NCI-H128 (cell line): ENCODE results near the gene SIRT1.
"Not testable (repeated sequence)": the region's sequence is repeated elsewhere in the genome, so short reads cannot be mapped to it uniquely, and the experiment has no call there.

Experiments used
- DNase-seq: peaks from one replicate; lab custom pipeline; 2025; ENCODE audit not compliant: unreplicated experiment; lab: John Stamatoyannopoulos, UW

SIRT1 gene

DNA sequence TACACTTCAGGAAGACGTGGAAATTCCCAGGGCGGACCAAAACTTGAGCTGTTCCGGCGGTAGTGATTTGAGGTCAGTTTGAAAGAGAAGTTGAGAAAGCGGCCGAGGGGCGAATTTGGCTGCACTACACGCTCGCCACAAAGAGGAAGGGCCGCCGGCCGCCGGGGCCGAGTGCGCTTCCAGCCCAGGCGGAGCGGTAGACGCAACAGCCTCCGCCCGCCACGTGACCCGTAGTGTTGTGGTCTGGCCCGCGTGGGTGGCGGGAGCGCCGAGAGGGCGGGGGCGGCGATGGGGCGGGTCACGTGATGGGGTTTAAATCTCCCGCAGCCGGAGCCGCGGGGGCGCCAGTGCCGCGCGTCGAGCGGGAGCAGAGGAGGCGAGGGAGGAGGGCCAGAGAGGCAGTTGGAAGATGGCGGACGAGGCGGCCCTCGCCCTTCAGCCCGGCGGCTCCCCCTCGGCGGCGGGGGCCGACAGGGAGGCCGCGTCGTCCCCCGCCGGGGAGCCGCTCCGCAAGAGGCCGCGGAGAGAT, at the start of gene SIRT1:
Gene SIRT1, plus strand, starts transcription at position 344 of the 529 bp plus-strand sequence. Its CDS starts 66 bp downstream, at position 410.
- peak; percentile 85 for DNase-seq

GRCh38 chr10:67835541-67836394, 48.7 kb upstream of the SIRT1 start:
- not testable (repeated sequence) for DNase-seq

DNA sequence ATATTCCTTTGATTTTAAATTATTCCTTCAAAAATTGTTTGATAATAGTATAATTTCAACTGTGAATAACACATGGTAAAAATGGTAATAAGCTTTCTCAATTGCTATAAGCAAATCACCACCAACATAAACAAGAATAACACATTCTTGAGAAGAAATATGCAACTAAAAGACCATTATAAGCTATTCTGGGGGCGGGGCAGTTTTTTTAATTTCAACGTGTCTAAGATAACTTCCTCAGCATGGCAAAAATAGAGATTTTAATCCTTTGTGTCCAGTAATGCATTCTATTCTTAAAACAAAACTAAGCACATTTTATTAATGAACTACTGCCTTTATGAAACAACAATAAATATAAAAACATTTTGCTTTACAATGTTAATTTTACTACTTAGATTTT, 48.0 kb upstream of the SIRT1 start:
- no peak for DNase-seq

- DNase-seq: no peak
These were observed 47.5 kb upstream of the SIRT1 start for GRCh38 chr10:67836972-67837371.

DNA sequence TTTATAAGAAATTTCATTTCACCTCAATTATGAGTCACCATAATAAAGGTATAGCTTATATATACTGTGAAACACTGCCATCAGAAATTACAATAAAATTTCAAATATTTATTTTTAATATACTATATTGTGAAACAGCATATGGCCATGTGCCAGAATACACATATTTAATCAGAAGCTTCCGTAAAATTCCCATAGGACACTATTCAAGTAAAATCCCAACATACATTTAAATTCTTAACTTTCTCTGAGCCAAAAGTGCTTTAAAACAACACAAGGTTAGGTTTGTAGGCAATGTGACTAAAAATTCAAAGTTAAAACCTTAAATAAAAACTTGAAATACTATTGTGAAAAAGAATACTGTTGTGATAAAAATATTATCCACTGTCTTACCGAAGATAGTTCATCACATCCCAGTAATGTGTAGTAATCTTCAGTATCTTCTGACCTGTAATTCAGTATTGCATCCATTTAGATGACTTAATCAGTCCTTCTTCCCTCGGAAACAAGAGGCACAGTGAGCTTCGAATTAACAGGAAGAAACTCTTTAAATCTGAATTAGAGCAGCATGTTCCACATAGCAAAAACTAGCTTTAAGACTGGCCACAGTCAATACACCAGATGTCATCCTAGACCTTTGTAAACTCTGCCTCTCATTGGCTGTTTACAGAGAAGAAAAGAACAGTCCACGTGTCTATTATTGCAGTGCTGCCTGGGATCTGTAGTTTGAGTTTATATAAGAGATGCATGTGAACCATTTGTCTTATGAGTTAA, 46.7 kb upstream of the SIRT1 start, which contains the start of gene DNAJC12:
Gene DNAJC12, minus strand, starts transcription at position 648 of the 774 bp plus-strand sequence. Its CDS starts 177 bp downstream, at position 471.
- no peak for DNase-seq

DNA sequence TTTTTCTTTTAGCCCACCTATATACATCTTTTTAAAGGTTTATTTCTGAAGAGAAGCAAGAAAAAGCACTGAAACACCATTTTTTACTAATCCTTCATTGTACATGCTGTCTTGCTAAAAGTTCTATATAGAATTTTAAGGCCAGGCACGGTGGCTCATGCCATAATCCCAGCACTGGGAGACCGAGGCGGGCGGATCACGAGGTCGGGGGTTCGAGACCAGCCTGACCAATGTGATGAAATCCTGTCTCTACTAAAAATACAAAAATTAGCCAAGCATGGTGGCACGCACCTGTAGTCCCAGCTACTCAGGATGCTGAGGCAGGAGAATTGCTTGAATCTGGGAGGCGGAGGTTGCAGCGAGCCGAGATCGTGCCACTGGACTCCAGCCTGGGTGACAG, 44.9 kb upstream of the SIRT1 start:
- DNase-seq: not testable (repeated sequence)

DNA sequence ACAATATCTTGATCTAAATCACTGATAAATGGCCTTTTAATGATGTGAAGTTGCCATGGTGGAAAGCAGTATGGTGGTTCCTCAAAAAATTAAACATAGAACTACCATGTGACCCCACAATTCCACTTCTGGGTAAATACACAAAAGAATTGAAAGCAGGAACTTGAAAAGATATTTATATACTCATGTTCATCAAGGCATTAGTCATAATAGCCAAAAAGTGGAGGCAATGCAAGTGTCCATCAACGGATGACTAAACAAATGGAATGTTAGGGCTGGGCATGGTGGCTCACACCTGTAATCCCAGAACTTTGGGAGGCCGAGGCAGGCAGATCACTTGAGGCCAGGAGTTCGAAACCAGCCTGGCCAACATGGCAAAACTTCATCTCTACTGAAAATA, 44.5 kb upstream of the SIRT1 start:
- no peak for DNase-seq

DNA sequence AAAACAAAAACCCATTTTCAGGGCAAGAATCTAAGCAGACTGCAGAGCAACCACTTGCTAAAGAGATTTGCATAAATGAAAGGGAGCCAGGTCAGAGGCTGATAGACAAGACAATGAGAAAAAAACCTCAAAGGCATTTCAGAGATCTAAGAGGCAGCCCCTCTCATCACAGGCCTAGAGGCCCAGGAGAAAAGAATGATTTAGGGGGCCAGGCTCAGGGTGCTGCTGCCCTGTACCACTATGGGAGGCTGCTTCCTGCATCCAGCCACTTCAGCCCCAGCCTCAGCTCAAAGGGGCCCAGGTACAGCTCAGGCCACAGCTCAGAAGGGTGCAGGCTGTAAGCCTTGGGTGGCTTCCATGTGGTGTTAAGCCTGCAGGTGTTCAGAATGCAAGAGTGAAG, 42.7 kb upstream of the SIRT1 start:
- no peak for DNase-seq

DNA sequence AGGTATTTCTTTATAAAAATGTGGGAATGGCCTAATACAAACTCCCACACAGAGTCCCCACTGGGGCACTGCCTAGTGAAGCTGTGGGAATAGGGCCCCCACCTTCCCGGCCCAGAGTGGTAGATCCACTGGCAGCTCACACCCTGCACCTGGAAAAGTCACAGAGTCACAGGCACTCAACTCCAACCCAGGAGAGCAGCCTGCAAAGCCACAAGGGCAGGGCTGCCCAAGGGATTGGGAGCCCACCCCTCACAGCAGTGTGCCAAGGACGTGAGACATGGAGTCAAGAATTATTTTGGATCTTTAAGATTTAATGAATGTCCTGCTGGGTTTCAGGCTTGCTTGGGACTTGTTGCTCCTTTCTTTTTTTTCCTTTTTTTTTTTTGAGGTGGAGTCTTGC, 41.2 kb upstream of the SIRT1 start:
- DNase-seq: no peak

DNA sequence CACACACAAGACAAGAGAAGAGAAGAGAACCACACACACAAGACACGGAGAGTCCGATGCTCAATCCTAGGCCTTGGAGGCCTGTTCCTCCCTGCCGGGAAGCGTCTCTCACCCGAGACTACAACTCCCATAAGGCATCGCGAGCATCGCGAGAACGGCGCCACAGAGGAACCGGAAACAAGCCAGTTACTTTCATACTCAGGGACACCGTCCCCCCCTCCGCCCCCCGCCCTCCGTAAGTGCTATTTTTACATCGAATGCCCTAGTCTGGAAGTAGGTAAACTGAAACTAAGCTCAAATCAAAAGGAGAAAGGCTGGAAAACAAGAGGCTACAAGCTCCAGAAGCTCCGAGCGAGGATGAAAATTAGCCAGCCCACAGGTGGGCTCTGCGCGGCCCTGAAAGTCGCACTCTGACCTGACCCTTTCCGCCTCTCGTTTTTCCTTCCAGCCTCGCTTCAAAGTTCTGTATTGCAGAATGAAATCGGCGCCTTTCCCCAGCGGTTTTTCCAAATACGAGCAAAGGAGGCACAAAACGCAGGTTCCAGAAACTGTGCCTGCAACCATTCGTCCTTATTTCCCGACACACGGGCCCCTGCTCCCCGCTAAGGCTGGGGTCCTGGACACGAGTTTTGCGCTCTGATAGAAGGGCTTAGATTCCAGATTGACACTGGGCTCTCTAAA, 35.0 kb upstream of the SIRT1 start:
- DNase-seq: peak; percentile 62

- DNase-seq: no peak
These were observed 33.3 kb upstream of the SIRT1 start for GRCh38 chr10:67851186-67851585.

GRCh38 chr10:67852761-67853160, 31.7 kb upstream of the SIRT1 start:
- DNase-seq: no peak

GRCh38 chr10:67853512-67853911, 30.9 kb upstream of the SIRT1 start:
- DNase-seq: no peak

DNA sequence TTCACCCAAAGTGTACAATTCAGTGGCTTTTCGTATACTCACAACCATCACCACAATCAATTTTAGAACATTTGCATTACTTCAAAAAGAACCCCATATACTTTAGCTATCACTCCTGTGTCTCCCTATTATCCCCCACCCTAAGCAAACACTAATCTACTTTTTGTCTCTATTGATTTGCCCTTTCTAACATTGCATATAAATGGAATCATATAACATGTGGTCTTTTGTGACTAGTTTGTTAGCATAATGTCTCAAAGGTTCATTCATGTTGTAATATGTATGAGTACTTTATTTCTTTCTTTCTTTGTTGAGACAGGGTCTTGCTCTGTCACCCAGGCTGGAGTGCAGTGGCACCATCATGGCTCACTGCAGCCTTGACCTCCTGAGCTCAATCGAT, 25.5 kb upstream of the SIRT1 start:
- no peak for DNase-seq

DNA sequence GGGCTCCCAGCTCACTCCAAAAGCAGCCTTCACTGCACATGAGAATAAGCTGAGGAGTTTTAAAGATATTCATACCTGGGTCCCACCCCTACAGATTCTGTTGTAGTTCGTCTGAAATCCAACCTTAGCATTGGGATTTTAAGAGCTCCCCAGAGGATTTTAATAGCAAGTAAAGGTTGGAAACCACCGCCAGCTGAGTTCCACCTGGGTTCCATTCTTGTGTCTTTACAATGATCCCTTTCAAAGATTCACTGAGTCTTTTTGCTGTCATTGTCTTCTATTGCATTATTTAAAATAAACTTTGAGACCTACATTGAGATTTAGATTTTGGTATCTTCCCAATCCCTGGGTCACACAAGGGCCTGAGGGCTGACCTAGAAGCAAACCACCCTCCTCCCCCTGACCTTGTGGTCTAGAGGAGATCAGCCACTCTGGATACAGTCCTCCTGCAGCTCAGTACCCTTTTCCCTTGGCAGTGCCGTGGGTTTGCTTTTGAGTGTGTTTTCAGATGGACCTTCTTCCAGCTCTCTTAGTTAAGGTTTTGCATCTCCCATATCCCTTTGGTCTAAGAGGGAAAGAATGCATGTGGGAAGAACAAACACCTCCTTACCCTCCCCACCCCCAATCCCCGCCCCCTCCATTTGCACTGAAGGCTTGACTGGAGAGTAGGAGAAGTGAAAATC, 22.6 kb upstream of the SIRT1 start:
- DNase-seq: no peak

DNA sequence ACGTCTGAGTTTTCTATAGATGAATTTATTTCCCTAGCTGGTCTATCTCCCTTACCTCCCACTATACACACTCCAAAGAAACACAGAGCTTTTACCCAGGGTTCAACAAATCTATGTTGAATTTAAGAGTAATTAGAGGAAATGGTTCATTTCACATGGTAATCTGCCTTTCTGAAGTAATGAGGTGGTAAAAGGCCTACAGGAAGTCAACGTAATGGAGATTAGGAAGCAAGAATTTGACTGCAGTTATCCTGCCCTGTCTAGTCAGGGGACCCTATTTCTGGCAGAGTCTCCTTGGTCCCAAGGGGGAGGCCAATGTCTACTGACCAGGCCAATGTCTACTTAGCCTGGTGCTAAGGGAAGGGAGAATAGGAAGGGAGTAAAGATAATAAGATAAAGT, 21.4 kb upstream of the SIRT1 start:
- DNase-seq: no peak

DNA sequence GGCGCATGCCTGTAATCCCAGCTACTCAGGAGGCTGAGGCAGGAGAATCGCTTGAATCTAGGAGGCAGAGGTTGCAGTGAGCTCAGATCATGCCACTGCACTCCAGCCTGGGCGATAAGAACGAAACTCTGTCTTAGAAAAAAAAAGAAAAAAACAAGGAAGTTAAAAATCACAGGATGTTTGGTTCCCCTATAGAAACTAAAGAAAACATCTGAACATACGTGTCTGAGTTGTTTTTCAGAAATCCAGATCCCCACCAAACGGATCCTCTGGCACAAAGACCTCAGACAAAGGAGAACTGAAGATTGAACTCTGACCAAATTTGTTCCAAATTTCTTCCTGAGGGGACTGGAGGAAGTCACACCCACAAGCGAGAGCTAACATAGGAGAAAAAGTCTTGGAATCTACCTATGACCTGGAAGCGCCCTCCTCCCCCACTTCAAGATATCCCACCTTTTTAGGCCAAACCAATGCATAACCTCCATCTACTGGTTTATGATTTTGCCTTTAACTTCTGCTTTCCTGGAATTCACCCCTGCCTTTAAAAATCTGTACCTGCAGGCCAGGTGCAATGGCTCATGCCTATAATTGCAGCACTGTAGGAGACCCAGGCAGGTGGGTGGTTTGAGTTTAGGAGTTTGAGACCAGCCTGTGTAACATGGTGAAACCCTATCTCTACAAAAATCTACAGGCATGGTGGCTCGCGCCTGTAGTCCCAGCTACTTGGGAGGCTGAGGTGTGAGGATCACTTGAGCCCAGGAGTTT, 19.7 kb upstream of the SIRT1 start:
- DNase-seq: no peak

- DNase-seq: no peak
These were observed 16.3 kb upstream of the SIRT1 start for GRCh38 chr10:67868132-67868531.

DNA sequence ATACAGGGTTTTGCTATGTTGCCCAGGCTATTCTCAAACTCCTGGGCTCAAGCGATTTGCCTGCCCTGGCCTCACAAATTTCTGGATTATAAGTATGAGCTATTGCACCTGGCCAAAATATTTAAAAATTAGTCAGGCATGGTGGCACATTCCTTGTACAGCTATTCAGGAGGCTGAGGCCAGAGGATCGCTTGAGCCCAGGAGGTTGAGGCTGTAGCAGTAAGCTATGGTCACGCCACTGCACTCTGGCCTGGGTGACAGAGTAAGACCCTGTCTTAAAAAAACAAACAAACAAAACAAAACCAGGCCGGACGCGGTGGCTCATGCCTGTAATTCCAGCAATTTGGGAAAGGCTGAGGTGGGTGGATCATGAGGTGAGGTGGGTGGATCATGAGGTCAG, 14.5 kb upstream of the SIRT1 start:
- no peak for DNase-seq
